Medulla oblongata (tissue), 1 donor: ENCODE results near the gene NR3C2.
"Not testable (repeated sequence)": the region's sequence is repeated elsewhere in the genome, so short reads cannot be mapped to it uniquely, and the experiment has no call there.

Experiments
- DNase-seq: peaks from one replicate; pipeline ENCODE4 v3.0.0-alpha.2; 2015; ENCODE audit errors: extremely low spot score

The NR3C2 gene

GRCh38 chr4:148170408-148171365 is 271.5 kb downstream of the NR3C2 start:
- DNase-seq = no peak

GRCh38 chr4:148166132-148166591 is 276.1 kb downstream of the NR3C2 start:
- no peak for DNase-seq

- DNase-seq = no peak
These were observed 277.7 kb downstream of the NR3C2 start for GRCh38 chr4:148164557-148164956.

GRCh38 chr4:148162991-148163390 is 279.2 kb downstream of the NR3C2 start:
- DNase-seq = no peak

DNA sequence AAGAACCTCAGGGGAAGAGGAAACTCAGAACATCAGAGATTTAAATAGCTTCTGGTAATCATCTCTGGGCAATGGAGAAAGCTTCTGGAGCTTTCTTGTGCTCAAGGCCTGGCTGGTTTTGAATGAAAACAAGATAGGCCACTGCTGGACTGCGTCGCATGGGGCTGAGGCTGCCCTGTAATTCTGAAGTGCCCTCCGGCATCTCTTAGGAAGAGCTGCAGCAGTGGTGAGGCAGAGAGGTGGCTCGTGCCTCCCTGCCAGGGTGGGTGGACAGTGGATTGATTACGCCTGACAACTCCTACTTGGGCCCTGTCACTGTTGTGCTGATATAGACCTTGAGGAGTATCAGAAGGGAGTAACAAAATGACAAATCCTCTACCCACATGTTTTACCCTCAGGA is 279.7 kb downstream of the NR3C2 start:
- no peak for DNase-seq

- no peak for DNase-seq
These were observed 280.6 kb downstream of the NR3C2 start for GRCh38 chr4:148161601-148162000.

DNA sequence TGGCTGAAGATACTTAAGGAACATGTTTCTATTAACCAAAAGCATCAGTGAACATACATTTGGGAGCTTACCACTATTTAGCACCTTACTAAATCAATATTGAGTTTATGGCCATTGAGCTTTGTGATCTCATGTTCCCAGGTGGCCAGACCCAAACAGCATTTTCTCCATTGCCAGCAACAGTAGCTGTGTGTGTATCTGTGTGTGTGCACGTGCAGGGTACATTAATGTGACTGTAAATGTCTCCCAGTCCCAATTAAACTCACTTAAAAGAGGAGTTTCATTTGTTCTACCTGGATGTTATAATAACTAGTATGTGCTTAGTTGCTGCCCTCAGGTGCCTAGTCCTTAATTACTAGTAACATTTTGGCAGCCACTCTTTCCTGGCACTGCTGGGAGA is 282.4 kb downstream of the NR3C2 start:
- DNase-seq = no peak

DNA sequence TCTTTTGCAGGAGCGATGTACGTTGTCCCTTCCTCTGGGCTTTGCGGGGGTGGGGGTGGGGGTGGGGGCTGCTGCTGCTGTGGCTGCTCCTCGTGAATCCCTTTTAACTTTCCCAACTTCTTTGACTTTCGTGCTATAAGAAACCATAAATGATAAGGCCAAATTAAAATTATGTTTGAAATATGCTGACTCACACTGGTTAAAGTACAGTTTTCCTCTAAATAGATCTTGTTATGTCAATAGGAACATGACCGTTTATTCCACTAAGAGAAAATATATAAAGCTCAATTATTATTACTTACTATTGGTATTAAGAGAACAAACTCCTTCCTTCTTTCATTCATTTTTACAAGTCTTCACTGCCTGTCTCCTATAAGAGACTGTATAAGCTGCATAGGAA is 287.4 kb downstream of the NR3C2 start:
- no peak for DNase-seq

DNA sequence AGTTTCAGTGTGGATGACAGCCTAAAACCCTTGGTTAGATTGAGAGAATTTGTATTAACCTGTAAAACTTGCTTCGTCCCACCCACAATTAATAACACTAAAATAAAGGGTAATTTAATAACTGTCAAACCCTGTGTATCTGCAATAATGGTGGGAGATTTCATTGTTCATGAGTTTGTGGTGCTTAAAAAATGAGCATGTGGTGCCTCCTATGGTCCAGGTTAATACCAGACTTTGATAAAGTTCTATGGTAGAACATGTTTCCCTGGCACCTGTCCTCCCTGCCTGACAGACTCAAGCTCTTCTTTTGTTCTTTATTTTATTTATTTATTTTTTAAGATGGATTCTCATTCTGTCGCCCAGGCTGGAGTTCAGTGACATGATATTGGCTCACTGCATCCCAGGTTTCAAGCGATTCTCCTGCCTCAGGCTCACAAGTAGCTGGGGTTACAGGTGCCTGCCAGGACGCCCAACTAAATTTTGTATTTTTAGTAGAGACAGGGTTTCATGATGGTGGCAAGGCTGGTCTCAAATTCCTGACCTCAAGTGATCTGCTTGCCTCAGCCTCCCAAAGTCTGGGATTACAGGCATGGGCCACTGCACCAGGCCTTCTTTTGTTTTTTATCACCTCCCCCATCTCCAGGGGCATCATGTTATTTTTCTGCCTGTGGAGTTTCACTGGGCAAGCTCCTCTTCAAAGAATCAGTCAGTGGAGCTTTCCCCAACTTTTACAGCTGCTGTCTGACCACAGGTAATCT is 289.2 kb downstream of the NR3C2 start:
- DNase-seq = no peak

- DNase-seq = no peak
These were observed 290.4 kb downstream of the NR3C2 start for GRCh38 chr4:148151806-148152205.

- DNase-seq = no peak
These were observed 296.7 kb downstream of the NR3C2 start for GRCh38 chr4:148145475-148145874.

DNA sequence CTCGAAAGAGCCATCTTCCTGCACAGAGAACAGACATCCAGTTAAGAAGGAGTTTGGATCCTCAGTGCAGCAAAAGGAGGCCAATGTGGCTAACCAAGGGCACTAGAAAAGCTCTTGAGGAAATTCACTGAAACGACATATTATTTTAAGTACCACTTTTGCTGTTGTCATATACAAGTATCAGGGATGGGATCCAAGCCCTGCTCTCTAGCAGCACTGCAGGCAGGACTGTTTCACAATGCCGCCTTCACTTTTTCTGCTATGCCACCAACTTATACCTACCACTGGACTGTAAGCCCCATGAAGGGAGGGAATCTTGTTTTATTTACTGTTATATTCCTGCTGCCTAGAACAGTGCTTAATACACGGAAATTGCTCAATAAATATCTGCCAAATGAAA is 299.0 kb downstream of the NR3C2 start:
- DNase-seq = no peak

- no peak for DNase-seq
These were observed 300.7 kb downstream of the NR3C2 start for GRCh38 chr4:148141501-148141900.

- no peak for DNase-seq
These were observed 315.4 kb downstream of the NR3C2 start for GRCh38 chr4:148126825-148127224.

- DNase-seq = no peak
These were observed 317.7 kb downstream of the NR3C2 start for GRCh38 chr4:148124512-148124911.

DNA sequence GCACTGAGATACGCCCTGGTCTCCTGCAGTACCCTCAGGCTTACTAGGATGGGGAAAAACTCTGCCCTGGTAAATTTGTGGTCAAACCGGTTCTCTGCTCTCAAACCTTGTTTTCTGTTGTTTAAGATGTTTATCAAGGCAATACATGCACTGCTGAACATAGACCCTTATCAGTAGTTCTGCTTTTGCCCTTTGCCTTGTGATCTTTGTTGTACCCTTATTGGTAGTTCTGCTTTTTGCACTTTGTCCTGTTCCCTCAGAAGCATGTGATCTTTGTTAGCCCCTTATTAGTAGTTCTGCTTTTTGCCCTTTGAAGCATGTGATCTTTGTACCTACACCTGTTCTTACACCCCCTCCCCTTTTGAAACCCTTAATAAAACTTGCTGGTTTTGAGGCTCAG is 319.1 kb downstream of the NR3C2 start:
- DNase-seq = not testable (repeated sequence)

- no peak for DNase-seq
These were observed 322.0 kb downstream of the NR3C2 start for GRCh38 chr4:148120216-148120615.

GRCh38 chr4:148118633-148119032 is 323.6 kb downstream of the NR3C2 start:
- DNase-seq = no peak

GRCh38 chr4:148118179-148118578 is 324.0 kb downstream of the NR3C2 start:
- DNase-seq = no peak

GRCh38 chr4:148116969-148117368 is 325.2 kb downstream of the NR3C2 start:
- no peak for DNase-seq

DNA sequence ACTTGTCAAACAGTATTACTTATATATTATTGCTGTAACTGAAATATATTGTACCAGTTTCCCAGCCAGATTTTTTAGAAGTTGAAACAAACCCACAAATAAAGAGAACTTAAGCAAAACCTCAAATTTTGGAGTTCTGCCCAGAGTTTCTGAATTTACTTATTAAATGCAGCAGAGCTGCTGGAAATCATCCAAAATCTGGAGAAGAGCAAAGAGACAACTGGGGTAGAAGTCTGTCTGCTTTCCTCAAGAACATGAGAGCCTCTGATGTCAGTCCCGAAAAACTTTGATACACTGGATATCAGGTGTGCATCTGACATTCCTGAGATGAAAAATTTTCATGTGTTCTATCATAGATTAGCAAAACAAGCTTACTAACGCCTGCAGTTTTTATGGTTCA is 325.9 kb downstream of the NR3C2 start:
- DNase-seq = peak; percentile 41

DNA sequence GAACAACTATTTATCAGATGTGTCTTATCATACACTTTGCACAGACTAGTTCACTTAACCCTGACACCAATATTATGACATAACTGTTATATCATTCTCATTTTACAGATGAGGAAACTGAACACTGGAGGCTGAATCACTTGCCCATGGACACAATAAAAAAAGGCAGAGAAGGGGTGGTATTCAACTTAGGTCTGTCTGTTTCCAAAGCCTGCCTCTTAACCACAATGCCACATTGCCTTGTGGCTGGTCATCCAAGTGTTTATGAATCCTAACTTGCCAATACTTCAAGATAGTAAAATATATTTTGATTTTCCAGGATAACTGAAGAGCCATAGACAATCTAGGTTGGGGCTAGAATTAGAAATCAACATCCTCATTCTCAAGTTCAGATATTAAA is 327.8 kb downstream of the NR3C2 start:
- DNase-seq = no peak
